AG08395 (cell line): ENCODE data around the gene PBX2.
"Not testable (repeated sequence)": the region's sequence is repeated elsewhere in the genome, so short reads cannot be mapped to it uniquely, and the experiment has no call there.

Experiments used
- DNase-seq: peaks from one replicate; pipeline ENCODE4 v3.0.0; 2012; ENCODE audit warnings: mixed read lengths, low spot score

The PBX2 gene

GRCh38 chr6:32186151-32186840 is 3.7 kb downstream of the PBX2 start:
- not testable (repeated sequence) for DNase-seq

- peak; percentile 75 for DNase-seq
Observed at GRCh38 chr6:32185681-32186131, 4.3 kb downstream of the PBX2 start.

GRCh38 chr6:32184084-32184640 is 5.8 kb downstream of the PBX2 start, which contains the start of gene AGER:
Gene AGER, minus strand, starts transcription at chr6:32184253. Its CDS starts 31 bp downstream, at chr6:32184222.
- DNase-seq: no peak

- no peak for DNase-seq
Observed at GRCh38 chr6:32183483-32184083, 6.4 kb downstream of the PBX2 start.

- no peak for DNase-seq
Observed at GRCh38 chr6:32183030-32183429, 7.0 kb downstream of the PBX2 start.

GRCh38 chr6:32182555-32182981 is 7.4 kb downstream of the PBX2 start:
- DNase-seq: no peak

GRCh38 chr6:32181915-32182529 is 8.0 kb downstream of the PBX2 start:
- DNase-seq: no peak

GRCh38 chr6:32181148-32181702 is 8.8 kb downstream of the PBX2 start:
- DNase-seq: no peak

GRCh38 chr6:32179766-32180405 is 10.1 kb downstream of the PBX2 start:
- no peak for DNase-seq

GRCh38 chr6:32178547-32179440 is 11.2 kb downstream of the PBX2 start:
- no peak for DNase-seq

GRCh38 chr6:32177788-32178546 is 12.0 kb downstream of the PBX2 start, which contains the start of gene RNF5:
Gene RNF5, plus strand, starts transcription at chr6:32178405. Its CDS starts 107 bp downstream, at chr6:32178512.
- DNase-seq: peak; percentile 99

- DNase-seq: no peak
Observed at GRCh38 chr6:32177183-32177787, 12.7 kb downstream of the PBX2 start.

GRCh38 chr6:32176476-32177182 is 13.4 kb downstream of the PBX2 start:
- no peak for DNase-seq

- peak; percentile 99 for DNase-seq
Observed at GRCh38 chr6:32175711-32176475, 14.1 kb downstream of the PBX2 start, which contains the start of gene AGPAT1. Gene AGPAT1, minus strand, starts transcription at chr6:32176084. Its CDS starts 4,588 bp downstream, at chr6:32171496.

GRCh38 chr6:32175322-32175710 is 14.7 kb downstream of the PBX2 start:
- DNase-seq: no peak

- DNase-seq: no peak
Observed at GRCh38 chr6:32174416-32174815, 15.6 kb downstream of the PBX2 start.

- no peak for DNase-seq
Observed at GRCh38 chr6:32173051-32173727, 16.8 kb downstream of the PBX2 start.

GRCh38 chr6:32171234-32171633 is 18.8 kb downstream of the PBX2 start:
- no peak for DNase-seq
